ENCODE results near the gene KLK10.

DNA sequence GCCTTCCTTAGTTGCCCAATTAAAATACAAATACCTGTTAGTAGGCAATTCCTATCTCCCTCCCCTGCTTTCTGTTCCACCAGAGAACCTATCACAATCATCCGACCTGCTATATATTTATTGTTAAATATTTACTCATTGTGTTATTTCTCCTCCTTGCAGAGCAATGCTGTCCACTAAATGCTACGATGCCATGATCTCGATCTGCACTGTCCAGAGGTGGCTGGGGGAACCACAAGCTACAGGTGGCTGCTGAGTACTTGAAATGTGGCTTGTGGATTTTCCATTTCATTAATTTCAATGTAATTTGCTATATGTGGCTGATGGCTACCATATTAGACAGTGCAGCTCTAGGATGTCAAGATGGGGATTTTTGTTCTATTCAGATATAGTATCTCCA is 55.2 kb downstream of the KLK10 start:
- no peak for TF ChIP-seq CTCF (IDR thresholded peaks at IDR 0.05; ENCODE audit: low read depth, low read length)
- TF ChIP-seq EZH2phosphoT487 (IDR thresholded peaks at IDR 0.05; ENCODE audit: low read depth), result no peak
